HG02763 (cell line): ENCODE measurements around the gene FAHD1.

Experiments used
- ATAC-seq: cut with Tn5 transposase; IDR thresholded peaks from one replicate; pipeline ENCODE4 v1.9.1; 2021; ENCODE audit warnings: mild to moderate bottlenecking, moderate library complexity; ENCODE audit not compliant: unreplicated experiment

The FAHD1 gene

GRCh38 chr16:1826691-1827573 lies at the start of gene FAHD1, which contains the start of gene HAGH:
FAHD1 (plus strand) TSS chr16:1827206; CDS start chr16:1827239, 33 bp downstream.
HAGH (minus strand) TSS chr16:1826825; CDS start chr16:1826787, 38 bp downstream.
- peak; percentile 80 for ATAC-seq

GRCh38 chr16:1777375-1778199 lies 49.4 kb upstream of the FAHD1 start:
- no peak for ATAC-seq

- no peak for ATAC-seq
Measured at GRCh38 chr16:1778200-1779179, 48.5 kb upstream of the FAHD1 start.

- no peak for ATAC-seq
Measured at GRCh38 chr16:1779234-1779701, 47.7 kb upstream of the FAHD1 start.

GRCh38 chr16:1779741-1780676 lies 47.0 kb upstream of the FAHD1 start:
- no peak for ATAC-seq

- no peak for ATAC-seq
Measured at GRCh38 chr16:1780677-1781072, 46.3 kb upstream of the FAHD1 start.

- no peak for ATAC-seq
Measured at GRCh38 chr16:1781254-1781653, 45.8 kb upstream of the FAHD1 start.

- peak; percentile 1 for ATAC-seq
Measured at GRCh38 chr16:1781758-1782407, 45.1 kb upstream of the FAHD1 start.

- ATAC-seq = peak; percentile 87
Measured at GRCh38 chr16:1782408-1783264, 44.4 kb upstream of the FAHD1 start, which contains the start of the genes NUBP2 and SPSB3. NUBP2 (plus strand) TSS chr16:1782960; CDS start chr16:1783021, 61 bp downstream. SPSB3 (minus strand) TSS chr16:1782571; CDS start chr16:1781483, 1,088 bp downstream.

GRCh38 chr16:1784977-1785845 lies 41.8 kb upstream of the FAHD1 start:
- ATAC-seq = no peak

- no peak for ATAC-seq
Measured at GRCh38 chr16:1785846-1786170, 41.2 kb upstream of the FAHD1 start.

GRCh38 chr16:1786242-1787055 lies 40.6 kb upstream of the FAHD1 start:
- no peak for ATAC-seq

GRCh38 chr16:1787056-1787321 lies 40.0 kb upstream of the FAHD1 start:
- no peak for ATAC-seq

- ATAC-seq = no peak
Measured at GRCh38 chr16:1787322-1788094, 39.5 kb upstream of the FAHD1 start.

GRCh38 chr16:1788095-1788707 lies 38.8 kb upstream of the FAHD1 start:
- ATAC-seq = no peak
